Measurements from ENCODE around the gene ANTXR2.

DNA sequence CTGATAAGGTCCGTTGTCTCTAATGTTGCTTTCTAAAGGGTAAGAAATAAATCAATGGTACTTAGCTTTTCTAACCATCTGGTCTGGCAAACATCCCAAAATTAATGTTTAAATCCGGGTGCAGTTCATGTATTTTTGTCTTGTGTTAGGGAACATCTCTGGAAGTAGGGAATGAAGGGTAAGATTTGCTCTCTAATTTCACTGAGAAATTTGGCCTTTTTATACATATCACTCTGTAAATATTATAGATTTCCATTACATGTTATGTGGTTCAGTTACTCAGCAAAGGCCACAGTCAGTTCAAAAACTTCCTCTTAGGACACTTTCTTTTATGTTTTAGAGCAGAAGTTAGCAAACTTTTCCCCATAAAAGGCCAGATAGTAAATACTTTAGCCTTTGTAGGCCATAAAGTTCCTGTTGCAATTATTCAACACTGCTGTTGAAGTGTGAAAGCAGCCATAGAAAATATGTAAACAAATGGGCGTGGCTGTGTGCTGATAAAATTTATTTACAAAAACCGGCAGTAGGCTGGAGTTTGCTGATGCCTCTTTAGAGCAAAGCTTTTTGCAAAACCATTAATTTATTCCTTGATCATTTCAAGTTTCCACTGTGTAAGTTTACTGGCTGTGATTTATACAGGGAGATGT lies 218.1 kb downstream of the ANTXR2 start:
- TF ChIP-seq, protein P1, sequence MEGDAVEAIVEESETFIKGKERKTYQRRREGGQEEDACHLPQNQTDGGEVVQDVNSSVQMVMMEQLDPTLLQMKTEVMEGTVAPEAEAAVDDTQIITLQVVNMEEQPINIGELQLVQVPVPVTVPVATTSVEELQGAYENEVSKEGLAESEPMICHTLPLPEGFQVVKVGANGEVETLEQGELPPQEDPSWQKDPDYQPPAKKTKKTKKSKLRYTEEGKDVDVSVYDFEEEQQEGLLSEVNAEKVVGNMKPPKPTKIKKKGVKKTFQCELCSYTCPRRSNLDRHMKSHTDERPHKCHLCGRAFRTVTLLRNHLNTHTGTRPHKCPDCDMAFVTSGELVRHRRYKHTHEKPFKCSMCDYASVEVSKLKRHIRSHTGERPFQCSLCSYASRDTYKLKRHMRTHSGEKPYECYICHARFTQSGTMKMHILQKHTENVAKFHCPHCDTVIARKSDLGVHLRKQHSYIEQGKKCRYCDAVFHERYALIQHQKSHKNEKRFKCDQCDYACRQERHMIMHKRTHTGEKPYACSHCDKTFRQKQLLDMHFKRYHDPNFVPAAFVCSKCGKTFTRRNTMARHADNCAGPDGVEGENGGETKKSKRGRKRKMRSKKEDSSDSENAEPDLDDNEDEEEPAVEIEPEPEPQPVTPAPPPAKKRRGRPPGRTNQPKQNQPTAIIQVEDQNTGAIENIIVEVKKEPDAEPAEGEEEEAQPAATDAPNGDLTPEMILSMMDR (IDR thresholded peaks at IDR 0.05), result no peak
- TF ChIP-seq SMC3 (IDR thresholded peaks at IDR 0.05; ENCODE audit: low read depth, low read length) (no peak), EP300 (IDR thresholded peaks at IDR 0.05; ENCODE audit: borderline replicate concordance in 1 of 2, low read depth in 1 of 2, low read length in 1 of 2) (peak in 1 of 2 experiments; percentile 20; a peak in 1 of 4 replicates), TEAD4 (IDR thresholded peaks at IDR 0.05; ENCODE audit: borderline replicate concordance, insufficient read depth) (no peak), RAD21 (IDR thresholded peaks at IDR 0.05; ENCODE audit: low read length) (no peak; the same call in 1 of the 2 replicates), POLR2AphosphoS5 (IDR thresholded peaks at IDR 0.05; ENCODE audit: low read depth, low read length) (no peak), FOXM1 (IDR thresholded peaks at IDR 0.05; ENCODE audit: low read depth) (no peak)
- TF ChIP-seq, protein P2, sequence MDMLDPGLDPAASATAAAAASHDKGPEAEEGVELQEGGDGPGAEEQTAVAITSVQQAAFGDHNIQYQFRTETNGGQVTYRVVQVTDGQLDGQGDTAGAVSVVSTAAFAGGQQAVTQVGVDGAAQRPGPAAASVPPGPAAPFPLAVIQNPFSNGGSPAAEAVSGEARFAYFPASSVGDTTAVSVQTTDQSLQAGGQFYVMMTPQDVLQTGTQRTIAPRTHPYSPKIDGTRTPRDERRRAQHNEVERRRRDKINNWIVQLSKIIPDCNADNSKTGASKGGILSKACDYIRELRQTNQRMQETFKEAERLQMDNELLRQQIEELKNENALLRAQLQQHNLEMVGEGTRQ (IDR thresholded peaks at IDR 0.05; ENCODE audit: borderline replicate concordance, low read depth, low read length), result no peak
